Common myeloid progenitor, CD34-positive (primary cell): ENCODE results near the gene LRRFIP2.
A peak's percentile ranks its signal among the peaks of the same experiment; 100 is the strongest.

Experiments used
- CTCF ChIA-PET: fragments of 350-600 bp; sonication (Branson Sonifier 250); formaldehyde crosslinking; loops from one replicate; lab custom pipeline; 2021; ENCODE audit warnings: antibody characterized with exemption; lab: Charles Lee
- POLR2A ChIA-PET: fragments of 350-600 bp; sonication (Branson Sonifier 250); formaldehyde crosslinking; loops from one replicate; lab custom pipeline; 2021; ENCODE audit warnings: antibody characterized with exemption; lab: Charles Lee
- DNase-seq, 3 donors: peaks; one replicate each; pipeline versions ENCODE4 v3.0.0 to v3.0.0-alpha.2; 2013
- H3K27ac ChIP-seq, 2 experiments: 1 replicate in 1 of 2; 2 replicates in 1 of 2; pipeline ENCODE4 v1.7.0; 2013; ENCODE audit warnings: inconsistent platforms in 2 of 2, low read length in 2 of 2, mild to moderate bottlenecking in 2 of 2, low read depth in 1 of 2, moderate library complexity in 1 of 2; ENCODE audit not compliant: severe bottlenecking in 2 of 2, insufficient read depth in 1 of 2, poor library complexity in 1 of 2
- H3K27me3 ChIP-seq, 5 experiments: replicated peaks in 2 of 5; 1 replicate in 3 of 5; 2 replicates in 2 of 5; pipeline versions ENCODE4 v1.6.1 to v1.7.0; 2013; ENCODE audit warnings: low read length in 4 of 5, mild to moderate bottlenecking in 2 of 5, moderate library complexity in 2 of 5, inconsistent platforms in 1 of 5; ENCODE audit not compliant: insufficient read depth in 5 of 5, control insufficient read depth in 4 of 5
- H3K36me3 ChIP-seq, 4 experiments: 1 replicate in 2 of 4; 2 replicates in 2 of 4; pipeline versions ENCODE4 v1.6.1 to v1.7.0; 2013; ENCODE audit warnings: low read length in 3 of 4, control low read depth in 1 of 4, mild to moderate bottlenecking in 1 of 4; ENCODE audit not compliant: control insufficient read depth in 4 of 4, insufficient read depth in 4 of 4
- H3K4me1 ChIP-seq, 4 experiments: 1 replicate in 3 of 4; 2 replicates in 1 of 4; pipeline versions ENCODE4 v1.6.1 to v1.7.1; 2013; ENCODE audit warnings: low read length in 3 of 4, mild to moderate bottlenecking in 3 of 4, control low read depth in 1 of 4, inconsistent platforms in 1 of 4, moderate library complexity in 1 of 4; ENCODE audit not compliant: control insufficient read depth in 4 of 4, insufficient read depth in 4 of 4; ENCODE audit errors: control extremely low read depth in 1 of 4
- H3K4me3 ChIP-seq, 7 experiments: 1 replicate in 4 of 7; 2 replicates in 3 of 7; pipeline versions ENCODE4 v1.5.1 to v1.7.0; 2013; ENCODE audit warnings: mild to moderate bottlenecking in 7 of 7, low read length in 6 of 7, moderate library complexity in 6 of 7, inconsistent platforms in 2 of 7, low read depth in 2 of 7, control low read depth in 1 of 7; ENCODE audit not compliant: insufficient read depth in 4 of 7, control insufficient read depth in 1 of 7; ENCODE audit errors: extremely low read depth in 1 of 7
- H3K9me3 ChIP-seq, 5 experiments: 1 replicate in 4 of 5; 2 replicates in 1 of 5; pipeline versions ENCODE4 v1.6.1 to v1.7.1; 2013; ENCODE audit warnings: low read length in 4 of 5, mild to moderate bottlenecking in 2 of 5, inconsistent platforms in 1 of 5, low read depth in 1 of 5, moderate library complexity in 1 of 5; ENCODE audit not compliant: control insufficient read depth in 4 of 5, insufficient read depth in 2 of 5; ENCODE audit errors: control extremely low read depth in 1 of 5
- WGBS: methylation state at CpG from one replicate; pipeline ENCODE4 v1.1.5; 2013; ENCODE audit not compliant: insufficient coverage; 5-methylcytosine and 5-hydroxymethylcytosine counted together

The LRRFIP2 gene

GRCh38 chr3:37194533-37194932, 20.2 kb upstream of the LRRFIP2 start:
- no peak overlapping the region for H3K4me3 ChIP-seq
- CTCF ChIA-PET: interaction anchor here (1.0 to 1.4 kb wide), 2 partner anchors 13 to 25 kb away, joined by 3 read pairs; no protein-coding TSS in a partner anchor

GRCh38 chr3:37190667-37191066, 16.3 kb upstream of the LRRFIP2 start:
- CTCF ChIA-PET: interaction anchor here (1.2 to 1.6 kb wide), 3 partner anchors 10 to 23 kb away, joined by 3 to 4 read pairs (median 3); no protein-coding TSS in a partner anchor
- POLR2A ChIA-PET: interaction anchor here (0.6 kb wide), 1 partner anchor 37 kb away, joined by 3 read pairs; no protein-coding TSS in a partner anchor
- no peak overlapping the region for H3K27ac ChIP-seq
- no peaks in the 10 kb centered on the region for H3K4me1 ChIP-seq
- H3K9me3 ChIP-seq: no peaks in the 10 kb centered on the region
- peak in 1 of 3 donors; percentile 44 for DNase-seq
- H3K4me3 ChIP-seq: no peak overlapping the region
- H3K36me3 ChIP-seq: no peaks in the 10 kb centered on the region
- WGBS: 100% methylated on average over 1 of the region's 1 CpG
- H3K27me3 ChIP-seq: no peaks in the 10 kb centered on the region

More at GRCh38 chr3:37194533-37194932, 20.2 kb upstream of the LRRFIP2 start:
- H3K36me3 ChIP-seq: no peaks in the 10 kb centered on the region
- POLR2A ChIA-PET: no interaction called here
- no peak overlapping the region for H3K27ac ChIP-seq
- H3K27me3 ChIP-seq: no peaks in the 10 kb centered on the region
- DNase-seq: no peak
- no peaks in the 10 kb centered on the region for H3K9me3 ChIP-seq
- 100% methylated on average over 3 of the region's 5 CpGs for WGBS
- H3K4me1 ChIP-seq: no peaks in the 10 kb centered on the region

- 52% methylated on average over 3 of the region's 4 CpGs for WGBS
- Histone ChIP-seq H3K27ac (no peak overlapping the region), H3K4me3 (peak overlapping the region in 2 of 7 experiments; percentile 13 to 33), H3K36me3 (no peaks in the 10 kb centered on the region), H3K4me1 (no peaks in the 10 kb centered on the region), H3K27me3 (no peaks in the 10 kb centered on the region), H3K9me3 (no peaks in the 10 kb centered on the region)
- ChIA-PET CTCF (no interaction called here), POLR2A (no interaction called here)
- DNase-seq: no peak
These were observed 14.7 kb upstream of the LRRFIP2 start for GRCh38 chr3:37189109-37189508.

- peaks cover 0 to 14% (median 4%) of the 10 kb centered on the region in 4 experiments for H3K4me1 ChIP-seq
- no peaks in the 10 kb centered on the region for H3K36me3 ChIP-seq
- H3K27me3 ChIP-seq: no peaks in the 10 kb centered on the region
- no peak overlapping the region for H3K4me3 ChIP-seq
- CTCF ChIA-PET: no interaction called here
- 100% methylated on average over 3 of the region's 5 CpGs for WGBS
- POLR2A ChIA-PET: no interaction called here
- H3K27ac ChIP-seq: no peak overlapping the region
- H3K9me3 ChIP-seq: no peaks in the 10 kb centered on the region
- no peak for DNase-seq
These were observed 9.6 kb upstream of the LRRFIP2 start for GRCh38 chr3:37183976-37184375.

- H3K4me3 ChIP-seq: no peak overlapping the region
- no peak overlapping the region for H3K27ac ChIP-seq
- no peaks in the 10 kb centered on the region for H3K27me3 ChIP-seq
- H3K4me1 ChIP-seq: peaks cover 0 to 19% (median 7%) of the 10 kb centered on the region in 4 experiments
- DNase-seq: no peak
- H3K36me3 ChIP-seq: no peaks in the 10 kb centered on the region
- ChIA-PET POLR2A (no interaction called here), CTCF (interaction anchor here (1.1 kb wide), 1 partner anchor 12 kb away, joined by 3 read pairs; no protein-coding TSS in a partner anchor)
- 100% methylated on average over 2 of the region's 3 CpGs for WGBS
- no peaks in the 10 kb centered on the region for H3K9me3 ChIP-seq
These were observed 9.0 kb upstream of the LRRFIP2 start for GRCh38 chr3:37183375-37183831.

GRCh38 chr3:37182816-37183215, 8.4 kb upstream of the LRRFIP2 start:
- Histone ChIP-seq H3K36me3 (no peaks in the 10 kb centered on the region), H3K4me1 (peaks cover 0 to 25% (median 10%) of the 10 kb centered on the region in 4 experiments), H3K9me3 (no peaks in the 10 kb centered on the region), H3K4me3 (no peak overlapping the region), H3K27ac (no peak overlapping the region), H3K27me3 (no peaks in the 10 kb centered on the region)
- POLR2A ChIA-PET: no interaction called here
- DNase-seq: no peak
- CTCF ChIA-PET: interaction anchor here (1.1 kb wide), 1 partner anchor 13 kb away, joined by 3 read pairs; no protein-coding TSS in a partner anchor

GRCh38 chr3:37181756-37182155, 7.4 kb upstream of the LRRFIP2 start:
- no peaks in the 10 kb centered on the region for H3K27me3 ChIP-seq
- no peak for DNase-seq
- no peaks in the 10 kb centered on the region for H3K36me3 ChIP-seq
- no peak overlapping the region for H3K4me3 ChIP-seq
- no peaks in the 10 kb centered on the region for H3K9me3 ChIP-seq
- POLR2A ChIA-PET: no interaction called here
- 83% methylated on average over 6 of the region's 7 CpGs for WGBS
- CTCF ChIA-PET: interaction anchor here (0.8 kb wide), 1 partner anchor 13 kb away, joined by 3 read pairs; no protein-coding TSS in a partner anchor
- no peak overlapping the region for H3K27ac ChIP-seq
- H3K4me1 ChIP-seq: peaks cover 3 to 35% (median 16%) of the 10 kb centered on the region in 4 experiments
